ENCODE results near the gene DCAF11.

The DCAF11 gene

GRCh38 chr14:24139272-24139934, 24.8 kb downstream of the DCAF11 start:
- DNase-seq (ENCODE audit: low read depth in 3 of 3) = peak in 1 of 3 experiments; percentile 34

DNA sequence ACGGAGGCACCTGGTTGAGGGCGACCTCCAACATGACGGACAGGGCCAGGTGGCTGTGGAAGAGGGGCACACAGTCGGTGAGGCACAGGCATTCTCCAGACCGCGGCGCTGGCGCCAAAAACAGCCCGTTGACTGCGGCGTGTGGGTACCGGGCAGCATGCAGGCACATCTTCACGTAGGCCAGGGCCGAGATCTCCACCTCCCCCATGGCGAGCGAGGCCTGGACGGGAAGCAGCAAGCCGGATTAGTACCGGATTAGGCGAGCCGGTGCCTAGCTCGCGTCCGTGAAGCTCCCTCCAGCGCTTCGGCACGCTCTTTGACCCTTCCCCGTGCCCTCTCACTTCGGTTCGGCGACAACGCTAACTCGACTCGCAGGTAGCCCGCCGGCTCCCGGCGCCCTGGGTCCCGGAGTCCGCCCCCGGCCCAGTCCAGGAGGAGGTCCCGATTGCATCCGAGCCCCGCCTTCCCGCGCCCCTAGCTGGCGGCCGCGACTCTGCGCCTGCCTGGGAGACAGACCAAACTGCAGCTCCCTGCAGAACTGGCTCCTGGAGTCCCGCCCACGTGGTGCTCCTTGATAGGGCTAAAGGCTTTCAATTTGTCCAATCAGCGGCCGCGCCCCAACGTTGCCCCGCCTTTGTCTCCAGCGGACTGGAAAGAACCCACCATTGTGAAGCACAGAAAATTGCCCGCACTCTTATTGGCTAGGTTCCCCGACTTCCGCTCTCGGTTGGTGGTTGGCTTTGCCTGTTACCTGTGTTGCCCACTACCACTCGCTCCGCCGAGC, 26.7 kb downstream of the DCAF11 start, which contains the start of gene EMC9:
EMC9 (minus strand) TSS at position 495 of the 784 bp plus-strand sequence; CDS start at position 208, 287 bp downstream.
- peak; percentile 97 to 100 (median 100) for DNase-seq (ENCODE audit: low read depth in 3 of 3)

DNA sequence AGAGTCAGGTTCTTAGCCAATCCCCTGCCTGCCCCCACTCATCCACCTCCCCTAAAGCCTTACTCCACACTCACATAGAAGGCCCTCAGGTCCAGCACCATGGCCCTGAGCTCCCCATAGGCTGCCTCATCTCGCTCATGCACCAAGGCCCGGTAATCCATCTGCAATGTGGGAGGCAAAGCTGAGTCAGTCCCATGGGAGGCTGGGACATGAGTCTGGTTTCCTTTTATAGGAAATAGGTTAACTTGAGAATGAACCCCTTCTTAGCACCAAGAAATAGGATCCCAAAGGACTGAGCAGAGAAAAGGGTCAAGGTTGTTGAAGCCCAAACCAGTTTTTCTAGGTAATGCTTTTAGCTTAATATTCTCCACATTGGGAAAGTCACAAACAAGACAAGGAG, 28.9 kb downstream of the DCAF11 start:
- no peak for DNase-seq (ENCODE audit: low read depth in 3 of 3)

DNA sequence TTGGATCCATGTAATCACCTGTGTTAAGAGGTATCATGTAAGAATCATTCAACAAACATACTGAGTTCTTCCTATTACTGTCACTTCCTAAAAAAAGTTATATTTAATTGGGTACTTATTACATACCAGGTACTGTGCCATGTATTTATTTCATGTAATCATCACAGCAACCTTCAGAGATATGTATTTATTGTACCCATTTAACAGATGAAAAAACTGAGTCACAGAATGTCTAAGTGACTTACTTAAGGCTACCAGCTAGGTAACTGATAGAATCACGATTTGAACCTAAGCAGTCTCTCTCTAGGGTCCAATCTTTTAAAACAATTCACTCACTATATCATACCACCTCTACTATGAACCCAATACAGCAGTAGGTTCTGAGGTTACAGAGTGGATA, 29.9 kb downstream of the DCAF11 start:
- DNase-seq (ENCODE audit: low read depth in 3 of 3) = no peak

DNA sequence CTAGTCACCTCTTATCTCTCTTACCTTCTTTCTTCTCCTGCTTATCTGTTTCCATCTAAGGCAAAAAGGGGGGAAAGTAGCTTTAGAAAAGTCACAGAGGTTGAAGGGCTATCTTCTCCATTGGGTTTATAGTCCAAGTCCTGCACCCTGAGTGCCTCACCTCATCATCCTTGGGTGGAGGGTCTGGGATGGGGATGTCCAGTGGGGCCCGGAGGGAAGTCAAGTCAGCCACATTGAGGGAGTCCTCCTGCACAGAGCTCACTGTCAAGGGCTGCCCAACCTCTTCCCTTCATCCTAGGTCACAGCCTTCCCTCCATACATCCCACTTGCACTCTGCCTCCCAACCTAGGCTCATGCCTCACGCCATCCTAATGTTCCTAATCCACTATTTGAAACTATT, 30.6 kb downstream of the DCAF11 start:
- DNase-seq (ENCODE audit: low read depth in 3 of 3) = no peak

- no peak for DNase-seq (ENCODE audit: low read depth in 3 of 3)
Observed at GRCh38 chr14:24145690-24146452, 31.3 kb downstream of the DCAF11 start.

GRCh38 chr14:24146453-24146977, 31.9 kb downstream of the DCAF11 start, which contains the start of gene PSME2:
Gene PSME2, minus strand, starts transcription at chr14:24146610. Its CDS starts 29 bp downstream, at chr14:24146581.
- DNase-seq (ENCODE audit: low read depth in 3 of 3) = peak; percentile 77 to 94 (median 78)

- DNase-seq (ENCODE audit: low read depth in 3 of 3) = peak; percentile 95 to 99 (median 96)
Observed at GRCh38 chr14:24146978-24147760, 32.6 kb downstream of the DCAF11 start, which contains the start of gene RNF31. Gene RNF31, plus strand, starts transcription at chr14:24147498. Its CDS starts 201 bp downstream, at chr14:24147699.

DNA sequence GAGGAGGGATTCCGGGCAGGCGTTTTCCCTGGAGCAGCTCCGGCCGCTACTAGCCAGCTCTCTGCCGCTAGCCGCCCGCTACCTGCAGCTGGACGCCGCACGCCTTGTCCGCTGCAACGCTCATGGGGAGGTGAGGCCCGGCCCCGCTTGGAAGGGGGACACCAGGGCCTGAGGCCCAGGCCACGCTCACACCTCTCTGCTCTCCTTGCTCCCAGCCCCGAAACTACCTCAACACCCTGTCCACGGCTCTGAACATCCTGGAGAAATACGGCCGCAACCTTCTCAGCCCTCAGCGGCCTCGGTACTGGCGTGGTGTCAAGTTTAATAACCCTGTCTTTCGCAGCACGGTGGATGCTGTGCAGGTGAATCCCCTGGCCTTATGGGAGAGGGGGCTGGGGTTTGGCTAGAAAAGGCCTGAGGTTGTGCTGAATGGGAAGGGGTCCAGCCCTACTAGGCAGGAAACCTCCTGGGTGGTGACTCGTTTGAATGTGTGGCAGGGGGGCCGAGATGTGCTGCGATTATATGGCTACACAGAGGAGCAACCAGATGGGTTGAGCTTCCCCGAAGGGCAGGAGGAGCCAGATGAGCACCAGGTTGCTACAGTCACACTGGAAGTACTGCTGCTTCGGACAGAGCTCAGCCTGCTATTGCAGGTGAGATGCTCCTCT, 33.3 kb downstream of the DCAF11 start:
- no peak for DNase-seq (ENCODE audit: low read depth in 3 of 3)

DNA sequence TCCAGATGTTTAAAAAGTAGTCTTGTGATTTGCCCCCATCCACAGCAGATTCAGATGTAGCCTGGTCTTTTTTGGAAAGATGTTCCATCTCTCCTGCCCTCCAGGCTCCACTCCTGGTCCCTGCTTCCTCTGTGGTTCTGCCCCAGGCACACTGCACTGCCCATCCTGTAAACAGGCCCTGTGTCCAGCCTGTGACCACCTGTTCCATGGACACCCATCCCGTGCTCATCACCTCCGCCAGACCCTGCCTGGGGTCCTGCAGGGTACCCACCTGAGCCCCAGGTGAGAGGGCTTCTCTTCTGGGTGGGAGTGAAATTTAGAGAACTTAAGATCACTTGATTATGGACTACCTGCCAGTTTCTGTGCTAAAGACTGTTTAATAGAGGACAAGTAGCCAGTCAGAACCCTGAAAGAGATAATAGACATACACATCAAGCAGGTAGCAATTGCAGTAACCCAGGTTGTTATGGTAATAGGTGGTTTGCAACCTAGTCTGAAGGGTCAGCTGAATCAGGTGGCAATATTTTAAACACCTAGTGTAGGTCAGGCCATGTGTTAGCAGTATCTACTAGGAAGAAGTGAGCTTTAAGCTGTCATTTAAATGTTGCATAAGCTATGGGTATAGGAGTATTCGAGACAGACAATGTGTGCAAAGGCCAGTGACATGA, 34.9 kb downstream of the DCAF11 start:
- DNase-seq (ENCODE audit: low read depth in 3 of 3) = no peak

GRCh38 chr14:24150061-24150460, 35.5 kb downstream of the DCAF11 start:
- no peak for DNase-seq (ENCODE audit: low read depth in 3 of 3)

- no peak for DNase-seq (ENCODE audit: low read depth in 3 of 3)
Observed at GRCh38 chr14:24150567-24150966, 36.0 kb downstream of the DCAF11 start.

DNA sequence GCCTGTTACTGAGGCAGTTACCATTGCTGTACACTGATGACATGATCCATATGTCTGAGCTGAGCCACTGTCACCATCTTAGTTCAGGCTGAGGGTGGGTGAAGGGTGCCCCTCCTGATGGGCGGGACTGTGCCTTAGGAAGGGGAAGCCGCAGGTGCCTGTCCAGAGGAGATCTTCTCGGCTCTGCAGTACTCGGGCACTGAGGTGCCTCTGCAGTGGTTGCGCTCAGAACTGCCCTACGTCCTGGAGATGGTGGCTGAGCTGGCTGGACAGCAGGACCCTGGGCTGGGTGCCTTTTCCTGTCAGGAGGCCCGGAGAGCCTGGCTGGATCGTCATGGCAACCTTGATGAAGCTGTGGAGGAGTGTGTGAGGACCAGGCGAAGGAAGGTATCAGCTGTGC, 36.4 kb downstream of the DCAF11 start:
- no peak for DNase-seq (ENCODE audit: low read depth in 3 of 3)

GRCh38 chr14:24151404-24152080, 37.0 kb downstream of the DCAF11 start:
- no peak for DNase-seq (ENCODE audit: low read depth in 3 of 3)

DNA sequence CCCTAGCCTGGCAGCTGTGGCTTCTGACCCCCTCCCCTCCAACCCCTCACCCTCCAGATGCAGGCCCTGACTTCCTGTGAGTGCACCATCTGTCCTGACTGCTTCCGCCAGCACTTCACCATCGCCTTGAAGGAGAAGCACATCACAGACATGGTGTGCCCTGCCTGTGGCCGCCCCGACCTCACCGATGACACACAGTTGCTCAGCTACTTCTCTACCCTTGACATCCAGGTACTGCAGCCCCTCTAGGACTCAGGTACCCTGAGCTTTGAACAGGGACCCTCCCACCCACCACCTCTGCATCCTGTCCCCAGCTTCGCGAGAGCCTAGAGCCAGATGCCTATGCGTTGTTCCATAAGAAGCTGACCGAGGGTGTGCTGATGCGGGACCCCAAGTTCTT, 40.5 kb downstream of the DCAF11 start:
- DNase-seq (ENCODE audit: low read depth in 3 of 3) = no peak

GRCh38 chr14:24156840-24157239, 42.3 kb downstream of the DCAF11 start:
- no peak for DNase-seq (ENCODE audit: low read depth in 3 of 3)

DNA sequence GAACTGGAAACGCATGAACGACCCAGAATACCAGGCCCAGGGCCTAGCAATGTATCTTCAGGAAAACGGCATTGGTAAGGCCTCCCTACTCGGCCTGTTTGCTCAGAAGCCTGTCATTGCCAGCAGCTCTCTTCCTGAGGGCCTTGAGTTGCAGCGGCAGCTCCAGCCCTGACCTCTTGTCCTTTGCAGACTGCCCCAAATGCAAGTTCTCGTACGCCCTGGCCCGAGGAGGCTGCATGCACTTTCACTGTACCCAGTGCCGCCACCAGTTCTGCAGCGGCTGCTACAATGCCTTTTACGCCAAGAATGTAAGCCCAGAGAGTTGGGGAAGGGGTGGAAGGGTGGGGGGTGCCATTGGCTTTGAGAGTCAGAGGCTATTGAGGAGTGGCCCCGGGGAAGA, 42.8 kb downstream of the DCAF11 start:
- DNase-seq (ENCODE audit: low read depth in 3 of 3) = no peak

DNA sequence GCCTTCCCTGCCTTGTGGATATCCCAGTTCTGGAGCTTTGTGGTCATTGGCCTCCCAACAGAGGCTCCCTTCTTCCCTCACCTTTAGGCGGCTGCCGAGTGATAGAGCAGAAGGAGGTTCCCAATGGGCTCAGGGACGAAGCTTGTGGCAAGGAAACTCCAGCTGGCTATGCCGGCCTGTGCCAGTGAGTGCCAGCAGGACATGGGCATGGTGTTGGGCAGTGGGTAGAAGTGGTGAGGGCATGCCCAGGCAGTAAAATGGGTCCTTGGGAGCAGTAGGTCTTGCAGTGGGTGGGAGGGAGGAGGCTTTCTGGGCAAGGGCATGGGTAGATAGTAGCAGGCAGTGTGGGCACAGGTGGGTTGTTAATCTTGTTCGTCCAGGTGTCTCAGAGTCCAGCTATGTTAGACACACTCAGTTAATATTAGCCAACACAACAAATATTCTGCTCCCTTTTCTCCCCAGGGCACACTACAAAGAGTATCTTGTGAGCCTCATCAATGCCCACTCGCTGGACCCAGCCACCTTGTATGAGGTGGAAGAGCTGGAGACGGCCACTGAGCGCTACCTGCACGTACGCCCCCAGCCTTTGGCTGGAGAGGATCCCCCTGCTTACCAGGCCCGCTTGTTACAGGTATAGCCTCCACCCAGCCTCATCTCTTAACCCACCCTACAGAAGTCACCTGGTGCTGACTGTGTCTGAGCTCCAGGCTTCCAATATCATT, 45.4 kb downstream of the DCAF11 start:
- no peak for DNase-seq (ENCODE audit: low read depth in 3 of 3)

DNA sequence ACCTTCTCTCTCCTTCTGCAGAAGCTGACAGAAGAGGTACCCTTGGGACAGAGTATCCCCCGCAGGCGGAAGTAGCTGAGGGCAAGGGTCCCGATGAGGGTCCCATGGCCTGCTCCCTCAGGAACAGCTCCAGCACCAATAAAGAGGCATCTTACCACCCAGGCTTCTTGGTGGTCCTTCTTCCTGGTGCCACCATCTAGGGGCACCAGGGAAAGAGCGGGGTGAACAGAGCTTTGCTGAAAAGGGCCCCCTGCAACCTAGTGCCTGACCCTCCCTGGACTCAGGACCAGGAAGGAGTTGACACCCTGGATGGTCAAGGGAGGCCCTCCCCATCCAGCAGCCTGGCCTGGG, 45.9 kb downstream of the DCAF11 start:
- no peak for DNase-seq (ENCODE audit: low read depth in 3 of 3)
